Progenitor cell of endocrine pancreas (in vitro differentiated cells): ENCODE measurements around the gene PHKA1. TPM values are rescaled to one million over a fixed set of nuclear protein-coding genes. Genes with fewer than 3 reads are reported as not detected.
A peak's percentile ranks its signal among the peaks of the same experiment; 100 is the strongest.

Source experiments
- DNase-seq: peaks from one replicate; pipeline ENCODE4 v3.0.0; 2021; ENCODE audit warnings: low spot score; ENCODE audit not compliant: unreplicated experiment
- H3K27ac Mint-ChIP-seq: 2 replicates; pipeline ENCODE4 v1.8.0; 2021; ENCODE audit warnings: mild to moderate bottlenecking, moderate library complexity, mixed read lengths
- H3K27me3 Mint-ChIP-seq: 2 replicates; pipeline ENCODE4 v1.8.0; 2021; ENCODE audit warnings: mixed read lengths
- H3K36me3 Mint-ChIP-seq: 2 replicates; pipeline ENCODE4 v1.8.0; 2022; ENCODE audit warnings: mixed read lengths; ENCODE audit not compliant: insufficient read depth
- H3K4me1 Mint-ChIP-seq: 2 replicates; pipeline ENCODE4 v1.8.0; 2021; ENCODE audit warnings: low read depth, mixed read lengths
- H3K4me3 Mint-ChIP-seq: 2 replicates; pipeline ENCODE4 v1.8.0; 2021; ENCODE audit warnings: low read depth, mild to moderate bottlenecking, moderate library complexity, mixed read lengths
- H3K9me3 Mint-ChIP-seq: 2 replicates; pipeline ENCODE4 v1.8.0; 2021; ENCODE audit warnings: low read depth, mixed read lengths
- CTCF ChIP-seq: fragments of 200-600 bp; sonication (generic); IDR thresholded peaks from one replicate; pipeline ENCODE4 v1.5.0; 2021; ENCODE audit warnings: antibody characterized with exemption, mild to moderate bottlenecking; ENCODE audit not compliant: unreplicated experiment
- total RNA-seq: library from RNA; stranded (reverse); gene quantifications from 2 replicates; pipeline ENCODE4 v1.2.1, GENCODE V29; 2021

The PHKA1 gene
- total RNA-seq, 1 donor from 2014 or later = 11.8 TPM

- Mint-ChIP-seq H3K4me1 (peaks cover 3% of the 10 kb centered on the region), H3K27me3 (no peaks in the 10 kb centered on the region), H3K4me3 (peak overlapping the region; percentile 48), H3K9me3 (peaks cover 3% of the 10 kb centered on the region), H3K27ac (no peak overlapping the region), H3K36me3 (peaks cover 1% of the 10 kb centered on the region)
- no peak for DNase-seq
- no peak for TF ChIP-seq CTCF
Observed at GRCh38 chrX:72715546-72715945, 1.4 kb upstream of the PHKA1 start.

DNA sequence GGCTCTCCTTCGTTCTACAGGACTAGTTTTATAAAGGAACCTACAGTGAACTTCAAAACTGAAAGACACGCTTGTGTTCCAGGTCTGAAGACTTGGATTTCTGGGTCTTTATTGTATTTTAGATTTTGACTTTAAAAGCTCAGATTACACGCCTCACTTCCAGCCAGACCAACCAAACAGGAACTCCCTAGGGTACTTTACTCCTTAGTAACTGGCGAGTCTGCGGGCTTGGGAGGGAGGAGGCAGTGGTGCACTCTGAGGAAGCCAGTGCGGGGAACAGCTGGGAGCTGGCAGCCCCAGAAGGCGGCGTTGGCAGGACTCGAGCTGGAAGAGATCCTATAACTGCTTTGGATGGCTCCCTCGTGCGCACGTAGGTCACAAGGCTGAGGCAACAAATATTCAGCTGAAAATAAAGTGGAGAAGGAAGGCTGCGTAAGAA is 391 bp upstream of the PHKA1 start:
- TF ChIP-seq CTCF = no peak
- H3K4me3 Mint-ChIP-seq = peak overlapping the region; percentile 80
- H3K4me1 Mint-ChIP-seq = peaks cover 3% of the 10 kb centered on the region
- peaks cover 3% of the 10 kb centered on the region for H3K9me3 Mint-ChIP-seq
- peak; percentile 12 for DNase-seq
- H3K27me3 Mint-ChIP-seq = no peaks in the 10 kb centered on the region
- H3K27ac Mint-ChIP-seq = peak overlapping the region; percentile 90
- peaks cover 1% of the 10 kb centered on the region for H3K36me3 Mint-ChIP-seq

- Mint-ChIP-seq H3K4me1 (peaks cover 3% of the 10 kb centered on the region), H3K27ac (peak overlapping the region; percentile 83), H3K27me3 (no peaks in the 10 kb centered on the region), H3K9me3 (peaks cover 3% of the 10 kb centered on the region), H3K36me3 (peaks cover 1% of the 10 kb centered on the region), H3K4me3 (peak overlapping the region; percentile 80)
- DNase-seq = no peak
- no peak for TF ChIP-seq CTCF
Observed at GRCh38 chrX:72713130-72713529, 976 bp downstream of the PHKA1 start.

DNA sequence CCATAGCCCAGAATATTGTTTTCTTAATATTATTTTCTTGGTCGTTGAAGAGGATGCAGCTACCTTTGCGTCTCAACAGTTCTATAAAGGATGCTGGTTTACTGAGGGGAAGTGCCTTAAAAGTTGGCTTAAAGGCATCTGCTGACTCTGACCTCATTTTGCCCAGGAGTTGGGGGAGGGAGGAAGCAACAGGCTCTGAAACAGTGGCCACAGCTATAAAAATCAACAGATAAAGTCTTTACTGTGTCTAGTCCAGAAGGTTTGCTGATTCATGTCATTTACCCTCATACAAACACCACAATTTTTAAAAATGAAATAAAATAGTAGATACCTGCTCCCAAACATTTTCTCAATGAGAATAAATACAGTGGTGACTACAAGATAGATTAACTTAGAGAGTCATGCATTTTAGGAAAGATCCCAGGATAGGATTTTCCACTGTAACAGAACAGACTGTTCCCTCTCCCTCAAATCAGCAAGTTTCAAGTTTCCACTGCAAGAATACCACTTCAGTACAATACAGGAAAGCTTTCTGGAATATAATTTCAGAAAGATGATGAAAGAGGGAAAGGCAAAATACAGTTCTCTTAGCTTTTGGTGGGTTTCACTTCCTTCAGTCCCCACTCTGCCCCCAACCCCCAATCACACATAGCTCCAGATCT is 1.9 kb downstream of the PHKA1 start:
- peaks cover 3% of the 10 kb centered on the region for H3K9me3 Mint-ChIP-seq

DNA sequence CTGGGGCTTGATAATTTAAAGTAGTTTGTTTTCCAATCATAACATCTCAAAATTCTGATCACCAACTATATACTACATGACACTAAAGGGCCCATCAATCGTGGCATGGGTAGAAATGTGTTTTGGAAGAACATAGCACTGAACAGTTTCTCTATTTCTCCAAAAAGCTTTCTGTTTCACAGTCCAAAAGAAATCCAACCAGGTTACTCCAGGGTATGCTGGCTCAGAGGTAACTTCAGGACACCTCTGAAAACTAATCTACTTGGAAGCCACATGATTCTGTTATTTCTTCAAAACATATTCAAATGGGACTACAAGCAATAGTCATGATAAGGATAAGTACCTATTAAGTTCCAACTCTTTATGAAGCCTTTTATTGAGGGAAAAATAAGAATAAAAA is 8.3 kb downstream of the PHKA1 start:
- no peaks in the 10 kb centered on the region for H3K27me3 Mint-ChIP-seq
- H3K4me3 Mint-ChIP-seq = no peak overlapping the region
- no peak for DNase-seq
- H3K27ac Mint-ChIP-seq = no peak overlapping the region
- no peak for TF ChIP-seq CTCF
- H3K36me3 Mint-ChIP-seq = peaks cover 12% of the 10 kb centered on the region
- H3K9me3 Mint-ChIP-seq = peaks cover 8% of the 10 kb centered on the region
- H3K4me1 Mint-ChIP-seq = no peaks in the 10 kb centered on the region

More for the DNA sequence above, 1.9 kb downstream of the PHKA1 start:
- Mint-ChIP-seq H3K36me3 (peaks cover 1% of the 10 kb centered on the region), H3K4me1 (peaks cover 3% of the 10 kb centered on the region), H3K27ac (no peak overlapping the region), H3K4me3 (peak overlapping the region; percentile 30), H3K27me3 (no peaks in the 10 kb centered on the region)
- DNase-seq = no peak
- TF ChIP-seq CTCF = no peak
